AG04450 (cell line): ENCODE data around the gene ADARB2. TPM values are rescaled to one million over a fixed set of nuclear protein-coding genes. Genes with fewer than 3 reads are reported as not detected.

ENCODE experiments used
- CTCF ChIA-PET: fragments of 300-600, 350-600 bp; formaldehyde crosslinking; extraction: SDS; loops from one replicate; lab custom pipeline; 2022; ENCODE audit warnings: antibody characterized with exemption, inconsistent platforms; lab: Charles Lee
- POLR2A ChIA-PET: fragments of 350-600 bp; formaldehyde crosslinking; extraction: SDS; loops from one replicate; lab custom pipeline; 2021; ENCODE audit warnings: antibody characterized with exemption, inconsistent platforms; lab: Yijun Ruan, JAX
- DNase-seq: peaks from one replicate; pipeline ENCODE4 v3.0.0-alpha.2; 2011; ENCODE audit warnings: low read depth, low spot score
- H3K27ac ChIP-seq: one replicate; pipeline ENCODE4 v1.5.1; 2012; ENCODE audit warnings: low read depth, low read length, control low read depth
- H3K27me3 ChIP-seq: one replicate; pipeline ENCODE4 v1.6.0; 2012; ENCODE audit warnings: low read length; ENCODE audit not compliant: control insufficient read depth, insufficient read depth
- H3K4me3 ChIP-seq: 2 replicates; pipeline ENCODE4 v1.5.1; 2011; ENCODE audit warnings: mild to moderate bottlenecking, low read depth, low read length, control low read depth
- H3K9me3 ChIP-seq: 2 replicates; pipeline ENCODE4 v1.5.1; 2012; ENCODE audit warnings: low read length; ENCODE audit not compliant: control insufficient read depth, insufficient read depth
- polyA plus RNA-seq: library from polyadenylated mRNA; depleted of rRNA; stranded (reverse); fragments of >200 nt; gene quantifications from 2 replicates; pipeline ENCODE4 v1.2.3, GENCODE V29; 2011
- TF ChIP-seq, protein P1 (sequence below): IDR thresholded peaks from 2 replicates; pipeline ENCODE4 v1.5.1; 2011; ENCODE audit warnings: low read depth, low read length, control low read depth, inconsistent platforms

Gene ADARB2
- polyA plus RNA-seq, 1 experiment, result not detected

DNA sequence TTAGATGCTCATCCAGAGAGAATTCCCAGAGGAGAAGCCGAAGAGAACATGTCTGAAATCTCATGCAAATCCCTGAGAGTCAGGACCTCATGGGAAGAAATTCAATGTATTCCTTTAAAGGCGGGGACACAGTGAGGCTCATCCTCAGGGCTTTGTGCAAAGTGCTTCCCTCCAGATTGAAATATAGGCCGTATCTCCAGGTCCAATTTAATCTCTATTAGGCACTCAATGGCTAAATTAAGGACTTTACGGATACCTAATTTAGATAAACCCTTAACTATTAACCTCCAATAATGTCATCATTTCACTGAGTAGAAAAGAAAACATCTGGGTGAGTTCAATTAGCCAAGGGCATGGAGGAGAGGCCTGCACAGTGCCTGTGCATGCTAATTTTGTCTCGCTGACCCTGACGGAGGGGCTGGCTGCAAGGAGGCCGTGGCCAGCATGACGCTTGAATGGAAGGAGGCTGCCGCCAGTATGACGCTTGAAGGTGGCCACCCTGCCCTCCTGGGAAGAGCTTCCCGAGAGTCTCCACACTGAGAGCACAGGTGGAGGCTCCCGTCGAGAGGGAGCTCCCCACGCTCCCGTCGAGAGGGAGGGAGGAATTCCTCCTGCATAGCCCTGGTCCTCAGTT, 287.6 kb downstream of the ADARB2 start:
- no peak for DNase-seq
- POLR2A ChIA-PET, result no interaction called here
- Histone ChIP-seq H3K4me3 (no peak overlapping the region), H3K27me3 (no peaks in the 10 kb centered on the region), H3K9me3 (peaks cover 46% of the 10 kb centered on the region), H3K27ac (no peak overlapping the region)
- CTCF ChIA-PET, result no interaction called here
- TF ChIP-seq, protein P1, sequence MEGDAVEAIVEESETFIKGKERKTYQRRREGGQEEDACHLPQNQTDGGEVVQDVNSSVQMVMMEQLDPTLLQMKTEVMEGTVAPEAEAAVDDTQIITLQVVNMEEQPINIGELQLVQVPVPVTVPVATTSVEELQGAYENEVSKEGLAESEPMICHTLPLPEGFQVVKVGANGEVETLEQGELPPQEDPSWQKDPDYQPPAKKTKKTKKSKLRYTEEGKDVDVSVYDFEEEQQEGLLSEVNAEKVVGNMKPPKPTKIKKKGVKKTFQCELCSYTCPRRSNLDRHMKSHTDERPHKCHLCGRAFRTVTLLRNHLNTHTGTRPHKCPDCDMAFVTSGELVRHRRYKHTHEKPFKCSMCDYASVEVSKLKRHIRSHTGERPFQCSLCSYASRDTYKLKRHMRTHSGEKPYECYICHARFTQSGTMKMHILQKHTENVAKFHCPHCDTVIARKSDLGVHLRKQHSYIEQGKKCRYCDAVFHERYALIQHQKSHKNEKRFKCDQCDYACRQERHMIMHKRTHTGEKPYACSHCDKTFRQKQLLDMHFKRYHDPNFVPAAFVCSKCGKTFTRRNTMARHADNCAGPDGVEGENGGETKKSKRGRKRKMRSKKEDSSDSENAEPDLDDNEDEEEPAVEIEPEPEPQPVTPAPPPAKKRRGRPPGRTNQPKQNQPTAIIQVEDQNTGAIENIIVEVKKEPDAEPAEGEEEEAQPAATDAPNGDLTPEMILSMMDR, result no peak

DNA sequence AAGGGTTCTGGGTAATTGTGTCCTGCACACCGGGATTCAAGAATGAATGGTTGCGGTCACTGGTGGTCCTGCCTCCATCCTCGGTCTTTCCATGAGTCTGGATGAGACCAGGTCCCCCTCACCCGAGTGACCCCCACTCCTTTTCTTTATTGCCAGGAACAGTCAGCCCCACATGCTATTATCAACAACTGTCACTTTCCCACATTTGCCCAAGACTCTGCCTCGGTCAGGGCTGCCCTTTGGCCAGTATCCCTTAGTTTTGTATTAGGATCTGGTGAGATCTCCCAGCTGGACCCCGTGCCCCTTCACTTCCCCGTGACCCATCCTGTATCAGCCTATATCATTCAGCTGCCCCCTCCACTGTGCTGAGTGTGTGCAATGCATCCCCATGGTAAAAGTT, 288.3 kb downstream of the ADARB2 start:
- POLR2A ChIA-PET, result no interaction called here
- Histone ChIP-seq H3K27me3 (no peaks in the 10 kb centered on the region), H3K9me3 (peaks cover 46% of the 10 kb centered on the region), H3K27ac (no peak overlapping the region), H3K4me3 (no peak overlapping the region)
- CTCF ChIA-PET, result no interaction called here
- TF ChIP-seq, protein P1, result no peak
- DNase-seq, result no peak

DNA sequence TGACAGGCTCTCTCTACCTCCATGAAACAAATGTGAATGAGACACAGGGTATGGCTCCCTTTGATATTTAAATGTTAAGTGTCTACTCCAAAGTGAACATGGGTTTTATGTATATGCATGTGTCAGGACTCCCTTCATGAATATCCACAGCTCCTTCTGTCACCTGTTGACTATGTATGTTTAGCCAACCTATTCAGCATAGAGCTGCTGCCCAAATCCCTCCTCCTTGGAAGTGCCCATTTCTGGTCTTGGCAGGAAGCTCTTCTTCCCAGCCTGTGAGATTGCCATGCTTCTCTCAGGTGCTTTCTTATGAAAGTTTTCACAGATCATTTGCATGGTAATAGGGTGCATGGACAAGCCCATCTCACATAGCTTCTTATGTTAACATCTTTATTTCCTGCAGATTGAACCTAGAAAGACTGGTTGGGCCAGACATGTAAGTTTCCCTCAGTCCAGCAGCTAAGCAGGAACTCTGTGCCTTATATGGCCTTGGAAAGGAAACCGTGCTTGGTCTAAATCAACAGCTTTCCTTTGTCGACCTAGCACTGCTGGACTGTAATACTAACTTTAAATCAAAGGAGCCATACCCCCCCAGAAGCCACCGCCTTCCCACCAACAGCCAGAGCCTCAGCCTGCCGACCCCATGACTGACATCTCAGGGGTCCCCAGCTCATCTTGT, 288.9 kb downstream of the ADARB2 start:
- peaks cover 46% of the 10 kb centered on the region for H3K9me3 ChIP-seq
- TF ChIP-seq, protein P1, result no peak
- no peaks in the 10 kb centered on the region for H3K27me3 ChIP-seq
- CTCF ChIA-PET, result no interaction called here
- DNase-seq, result no peak
- POLR2A ChIA-PET, result no interaction called here
- no peak overlapping the region for H3K27ac ChIP-seq
- H3K4me3 ChIP-seq, result no peak overlapping the region

DNA sequence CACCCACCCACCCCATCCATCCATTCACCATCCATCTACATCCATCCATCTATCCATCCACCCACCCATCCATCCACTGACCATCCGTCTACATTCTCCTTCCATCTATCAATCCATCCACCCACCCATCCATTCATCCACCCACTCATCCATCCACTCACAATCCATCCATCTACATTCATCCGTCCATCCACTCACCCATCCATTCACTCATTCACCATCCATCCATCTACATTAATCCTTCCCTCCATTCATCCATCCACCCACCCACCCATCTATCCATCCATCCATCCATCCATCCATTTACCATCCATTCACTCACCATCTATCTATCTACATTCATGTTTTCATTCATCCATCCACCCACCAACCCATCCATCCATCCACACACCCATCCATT, 292.5 kb downstream of the ADARB2 start:
- H3K9me3 ChIP-seq, result peaks cover 24% of the 10 kb centered on the region
- no peak overlapping the region for H3K27ac ChIP-seq
- ChIA-PET CTCF (no interaction called here), POLR2A (no interaction called here)
- TF ChIP-seq, protein P1, result no peak
- DNase-seq, result no peak
- H3K27me3 ChIP-seq, result no peaks in the 10 kb centered on the region
- no peak overlapping the region for H3K4me3 ChIP-seq

DNA sequence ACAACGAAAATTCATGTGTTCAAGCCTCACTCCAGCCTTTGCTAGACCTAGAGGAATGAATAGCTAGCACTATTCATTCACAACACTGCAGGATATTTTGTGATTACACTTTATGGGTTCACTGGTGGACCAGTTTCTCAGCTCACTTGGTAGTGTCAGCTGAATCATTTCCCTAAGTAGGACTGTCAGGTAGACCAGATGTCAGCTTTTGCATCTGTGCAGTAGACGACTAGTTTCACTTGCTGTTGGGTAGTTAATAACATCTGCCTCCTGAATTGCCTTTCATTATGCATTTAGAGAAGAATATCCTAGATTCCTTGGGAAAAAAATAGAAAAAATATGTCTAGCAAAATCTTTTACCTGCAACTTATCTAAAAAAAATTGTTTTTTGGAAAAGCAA, 296.4 kb downstream of the ADARB2 start:
- Histone ChIP-seq H3K27ac (no peak overlapping the region), H3K4me3 (no peak overlapping the region), H3K9me3 (peaks cover 22% of the 10 kb centered on the region), H3K27me3 (no peaks in the 10 kb centered on the region)
- TF ChIP-seq, protein P1, result no peak
- CTCF ChIA-PET, result no interaction called here
- no peak for DNase-seq
- POLR2A ChIA-PET, result no interaction called here
